SH-SY5Y (cell line): Measurements from ENCODE around the gene PBX1.

Source experiments
- GATA2 ChIP-seq: IDR thresholded peaks from 2 replicates; pipeline ENCODE4 v1.6.1; 2011; ENCODE audit warnings: mild to moderate bottlenecking, low read depth, low read length
- GATA3 ChIP-seq: IDR thresholded peaks from 2 replicates; pipeline ENCODE4 v1.6.1; 2011; ENCODE audit warnings: low read depth, mild to moderate bottlenecking, low read length, moderate library complexity

DNA sequence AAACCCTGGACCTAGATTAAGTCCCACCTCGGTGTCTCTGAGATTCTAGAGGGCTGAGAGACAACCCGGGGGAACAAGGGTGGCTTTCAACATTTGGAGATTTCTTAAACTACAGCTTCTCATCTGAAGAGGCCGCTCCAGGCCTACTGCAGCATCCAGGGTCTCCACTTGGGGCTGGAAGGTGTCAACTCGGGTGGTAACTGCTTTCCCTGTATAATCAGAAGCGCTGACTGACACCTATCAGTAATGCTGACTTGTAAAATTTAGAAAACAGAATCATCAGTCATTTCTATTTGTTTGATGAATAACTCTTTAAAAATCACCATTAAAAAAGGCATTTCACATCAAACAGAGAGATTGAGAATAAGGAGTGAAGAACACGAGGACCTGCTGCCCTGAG is 226.0 kb downstream of the PBX1 start:
- TF ChIP-seq GATA2 (no peak), GATA3 (no peak)
